GM19452 (cell line): ENCODE measurements around the gene CLIC4.

ENCODE experiments used
- ATAC-seq: cut with Tn5 transposase; IDR thresholded peaks from one replicate; pipeline ENCODE4 v1.9.1; 2021; ENCODE audit not compliant: unreplicated experiment

CLIC4 gene

DNA sequence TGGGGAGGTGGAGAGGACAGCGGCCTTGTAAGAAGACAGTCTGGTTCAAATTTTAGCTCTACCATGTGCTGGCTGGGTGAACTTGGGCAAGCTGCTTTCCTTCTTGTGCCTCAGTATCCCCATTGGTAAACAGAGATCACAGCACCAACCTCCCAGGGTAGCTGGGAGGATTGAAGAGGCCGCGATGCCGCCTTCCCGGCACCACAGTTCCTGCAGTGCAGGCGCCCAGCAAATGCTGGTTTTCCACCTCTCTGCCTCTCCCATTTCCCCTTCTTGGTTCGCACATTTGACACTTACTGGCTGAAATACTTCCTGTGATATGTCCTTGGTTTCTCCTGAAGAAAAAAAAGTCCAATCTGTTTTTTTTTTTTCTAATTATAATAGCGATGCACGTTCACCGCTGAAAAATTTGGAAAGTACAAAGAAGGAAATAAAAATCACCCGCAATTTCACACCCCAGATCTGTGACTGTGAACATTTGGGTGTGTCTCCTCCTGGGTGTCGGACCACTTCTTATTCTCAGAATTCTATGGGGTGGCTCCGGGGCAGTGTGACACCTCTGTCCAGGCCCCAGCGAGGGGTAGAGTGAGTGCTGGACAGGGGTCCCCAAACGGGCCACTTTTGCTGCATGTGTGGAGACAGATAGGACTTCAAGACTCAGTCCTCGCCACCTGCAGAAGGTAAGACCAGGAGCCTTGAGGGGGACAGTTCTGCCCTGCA is 111.7 kb downstream of the CLIC4 start:
- no peak for ATAC-seq

DNA sequence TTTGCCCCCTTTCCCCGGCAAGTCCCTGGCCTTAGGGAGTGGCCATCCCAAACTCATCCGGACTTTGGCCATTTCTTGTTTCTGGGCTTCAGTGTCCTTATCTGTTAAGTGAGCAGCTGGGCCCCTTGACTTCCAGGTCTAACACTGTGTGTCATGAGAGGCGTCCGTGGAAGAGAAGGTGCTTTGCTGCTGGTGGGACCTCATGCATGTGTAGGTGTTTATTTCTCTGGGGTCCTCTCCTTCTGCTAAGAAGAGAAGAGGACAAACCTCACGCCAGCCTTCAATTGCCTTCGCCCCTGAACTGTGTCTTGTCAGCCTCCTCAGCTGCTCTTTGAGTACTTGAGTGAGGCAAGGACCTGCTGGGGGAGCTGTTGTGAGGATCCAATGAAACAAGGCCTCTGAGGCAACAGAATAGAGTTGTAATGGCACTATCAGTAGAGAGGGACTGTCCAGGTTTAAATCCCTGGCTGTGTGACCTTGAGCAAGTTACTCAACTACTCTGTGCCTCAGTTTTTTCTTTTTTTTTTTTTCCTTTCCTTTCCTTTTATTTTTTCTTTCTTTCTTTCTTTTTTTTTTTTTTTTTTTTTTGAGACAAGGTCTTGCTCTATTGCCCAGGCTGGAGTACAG is 112.4 kb downstream of the CLIC4 start:
- ATAC-seq: no peak

DNA sequence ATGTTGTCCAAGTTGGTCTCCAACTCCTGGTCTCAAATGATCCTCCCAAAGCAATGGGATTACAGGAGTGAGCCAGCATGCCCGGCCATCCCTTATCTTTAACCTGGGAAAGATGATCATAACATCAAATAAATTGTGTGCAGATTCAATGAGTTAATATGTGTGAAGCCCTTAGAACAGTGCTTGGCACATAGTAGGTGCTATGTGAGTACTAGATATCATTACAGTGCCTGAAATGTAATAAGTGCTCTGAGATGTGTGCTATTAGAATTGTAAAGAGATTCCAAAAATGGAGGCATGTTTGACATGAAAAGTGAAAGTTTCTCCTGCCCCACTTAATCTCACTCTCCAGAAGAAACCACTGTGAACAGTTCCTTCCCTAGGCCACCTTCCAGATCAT is 113.0 kb downstream of the CLIC4 start:
- ATAC-seq: no peak

DNA sequence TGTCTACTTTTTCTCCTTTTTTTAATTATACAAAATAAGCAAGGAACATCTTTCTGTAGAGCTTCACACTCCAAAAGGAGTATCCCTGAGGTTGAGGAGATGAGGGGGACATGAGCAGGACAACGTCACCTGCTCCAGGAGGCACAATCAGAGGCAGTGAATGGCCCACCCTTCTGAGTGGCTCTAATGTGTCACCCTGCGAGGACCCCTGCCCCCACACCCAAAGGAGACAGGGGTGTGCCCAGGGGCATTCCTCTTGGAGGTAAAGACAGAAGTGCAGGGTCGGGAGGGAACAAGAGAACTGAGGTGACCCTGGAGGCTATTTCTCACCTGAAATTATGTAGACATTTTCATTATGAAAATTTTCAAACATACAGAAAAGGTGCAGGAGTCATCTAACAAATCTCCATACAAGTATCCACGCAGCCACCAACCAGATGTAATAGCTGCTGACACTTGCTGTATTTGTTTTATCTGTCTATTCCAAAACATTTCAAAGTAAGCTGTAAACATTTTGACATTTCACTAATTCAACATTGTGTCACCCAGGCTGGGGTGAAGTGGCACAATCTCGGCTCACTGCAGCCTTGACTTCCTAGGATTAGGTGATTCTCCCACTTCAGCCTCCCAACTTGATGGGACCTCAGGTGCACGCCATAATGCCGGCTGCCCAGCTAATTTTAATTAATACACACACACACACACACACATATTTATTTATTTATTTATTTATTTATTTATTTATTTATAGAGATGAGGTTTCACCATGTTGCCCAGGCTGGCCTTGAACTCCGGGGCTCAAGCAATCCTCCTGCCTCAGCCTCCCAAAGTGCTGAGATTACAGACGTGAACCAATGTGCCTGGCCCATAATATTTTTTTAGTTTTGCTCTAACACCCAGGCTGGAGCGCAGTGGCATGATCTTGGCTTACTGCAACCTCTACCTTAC is 114.1 kb downstream of the CLIC4 start:
- no peak for ATAC-seq

- no peak for ATAC-seq
Measured at GRCh38 chr1:24860841-24861240, 115.6 kb downstream of the CLIC4 start.

DNA sequence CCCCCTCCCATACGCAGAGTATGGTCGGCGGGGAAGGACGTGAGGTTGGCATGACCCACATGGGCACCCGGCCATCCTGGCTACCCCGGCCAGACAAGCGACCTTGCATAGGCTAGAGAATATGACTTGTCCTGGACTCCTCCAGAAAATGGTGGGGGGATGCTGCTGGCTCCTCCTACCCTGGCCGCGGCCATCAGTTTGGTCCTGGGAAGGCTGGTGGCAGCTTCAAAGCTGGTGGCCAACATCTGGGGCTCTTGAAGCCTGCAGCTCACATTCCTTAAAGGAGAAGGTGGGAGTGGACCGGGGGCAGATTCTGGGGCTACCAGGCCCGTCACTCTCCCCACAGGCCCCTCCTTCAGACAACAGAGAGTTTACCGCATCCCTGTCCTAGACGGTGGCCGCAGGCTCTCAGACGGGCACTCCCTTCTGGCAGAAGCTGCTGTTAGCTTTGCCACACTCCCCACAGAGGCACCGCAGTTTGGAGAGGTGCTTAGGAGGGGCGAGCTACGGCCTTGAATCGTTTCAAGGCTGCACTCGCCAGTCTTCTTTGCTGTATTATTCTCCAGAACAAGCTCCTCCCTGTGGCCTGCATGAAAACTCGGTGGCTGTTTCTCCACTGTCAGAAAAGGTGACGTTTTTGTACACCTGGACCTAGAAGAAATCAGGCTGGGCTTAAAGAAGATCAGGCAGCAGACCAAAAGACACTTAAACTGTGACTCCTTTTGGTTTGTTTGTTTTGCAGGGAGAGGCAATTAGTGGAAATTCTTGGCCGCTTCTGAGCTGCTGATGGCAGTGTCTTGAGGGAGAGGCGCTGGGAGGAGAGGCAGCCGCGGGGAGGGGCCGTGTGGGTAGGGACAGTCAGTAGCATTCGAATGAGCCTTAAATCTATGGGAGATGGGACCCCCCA is 116.8 kb downstream of the CLIC4 start:
- no peak for ATAC-seq

DNA sequence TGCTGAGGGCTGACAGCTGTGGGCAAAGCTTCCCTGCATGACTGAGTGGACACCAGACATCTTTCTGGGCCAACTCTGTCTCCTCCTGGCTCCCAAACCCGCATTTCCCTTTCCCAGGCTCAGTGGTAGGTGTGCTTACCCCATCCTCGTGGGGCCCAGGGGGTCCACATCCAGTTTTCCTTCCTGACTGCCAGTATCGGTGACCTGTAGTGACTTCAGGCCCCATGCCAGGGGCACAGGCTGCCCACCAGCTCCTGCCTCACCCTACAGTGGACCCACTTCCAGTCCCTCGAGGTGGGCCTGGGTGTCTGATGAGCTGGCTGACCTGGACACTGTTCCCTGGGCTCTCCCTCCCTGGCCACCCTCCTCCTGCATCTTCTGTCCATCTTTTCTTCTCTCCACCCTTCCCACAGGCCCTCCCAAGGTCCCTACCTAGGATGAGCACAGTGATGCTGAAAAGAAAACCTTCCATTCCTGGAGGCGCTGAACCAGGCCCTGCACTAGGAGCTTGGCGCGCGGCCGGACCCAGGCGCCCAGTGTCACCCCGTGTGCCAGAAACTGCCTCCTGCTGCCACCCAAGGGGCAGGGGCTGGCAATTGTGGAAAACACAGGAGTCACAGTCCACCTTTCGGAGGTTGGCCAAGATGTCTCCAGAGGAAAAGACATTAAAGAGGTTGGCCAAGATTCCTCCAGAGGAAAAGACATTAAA is 117.7 kb downstream of the CLIC4 start:
- ATAC-seq: no peak

DNA sequence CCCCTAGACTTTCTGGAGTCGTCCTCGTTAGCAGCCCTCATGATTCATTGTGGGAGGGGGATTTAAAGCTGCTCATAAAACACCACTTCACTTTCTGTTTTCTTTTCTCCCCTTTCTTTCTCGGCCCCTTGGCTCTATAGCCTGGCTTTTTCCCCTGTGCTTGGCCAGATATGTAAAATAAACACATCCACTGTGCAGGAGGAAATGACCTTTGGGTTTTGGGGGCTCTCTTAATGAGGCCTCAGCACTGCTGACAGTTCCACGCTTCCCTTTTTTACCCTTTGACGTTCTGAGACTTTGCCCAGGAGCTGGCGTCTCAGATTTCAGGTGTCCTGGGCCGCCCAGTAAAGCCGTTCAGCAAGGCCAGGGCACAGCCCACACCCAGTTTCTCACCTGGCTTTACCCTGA is 119.1 kb downstream of the CLIC4 start:
- ATAC-seq: no peak

DNA sequence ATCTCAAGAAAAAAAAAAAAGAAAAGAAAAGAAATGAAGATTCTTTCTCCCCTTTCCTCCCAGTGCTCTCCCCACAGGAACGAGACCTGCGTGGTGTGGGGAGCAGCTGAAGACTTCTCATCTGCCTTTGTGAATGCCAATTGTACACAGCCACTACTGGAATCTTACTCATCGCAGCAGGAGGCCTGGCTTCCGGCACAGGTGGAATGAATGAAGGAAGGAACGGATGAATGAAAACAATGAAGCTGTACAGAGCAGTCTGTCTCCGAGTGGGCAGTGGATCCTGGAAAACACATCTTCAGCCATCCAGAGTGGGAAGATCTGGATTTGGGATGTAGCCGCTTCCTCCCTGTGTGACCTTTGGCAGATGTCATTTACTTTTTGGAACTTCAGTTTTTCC is 119.9 kb downstream of the CLIC4 start:
- ATAC-seq: no peak

DNA sequence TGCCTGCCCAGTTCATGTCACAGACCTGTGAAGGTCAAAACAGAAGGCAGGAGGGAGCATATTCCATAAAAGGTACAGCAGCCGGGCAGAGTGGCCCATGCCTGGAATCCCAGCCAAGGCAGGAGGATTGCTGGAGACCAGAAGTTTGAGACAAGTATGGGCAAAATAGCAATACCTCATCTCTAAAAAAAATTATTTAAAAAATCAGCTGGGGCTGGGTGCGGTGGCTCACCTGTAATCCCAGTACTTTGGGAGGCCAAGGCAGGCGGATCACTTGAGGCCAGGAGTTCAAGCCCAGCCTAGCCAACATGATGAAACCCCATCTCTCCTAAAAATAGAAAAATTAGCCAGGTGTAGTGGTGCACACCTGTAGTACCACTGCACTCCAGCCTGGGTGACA is 120.3 kb downstream of the CLIC4 start:
- no peak for ATAC-seq

DNA sequence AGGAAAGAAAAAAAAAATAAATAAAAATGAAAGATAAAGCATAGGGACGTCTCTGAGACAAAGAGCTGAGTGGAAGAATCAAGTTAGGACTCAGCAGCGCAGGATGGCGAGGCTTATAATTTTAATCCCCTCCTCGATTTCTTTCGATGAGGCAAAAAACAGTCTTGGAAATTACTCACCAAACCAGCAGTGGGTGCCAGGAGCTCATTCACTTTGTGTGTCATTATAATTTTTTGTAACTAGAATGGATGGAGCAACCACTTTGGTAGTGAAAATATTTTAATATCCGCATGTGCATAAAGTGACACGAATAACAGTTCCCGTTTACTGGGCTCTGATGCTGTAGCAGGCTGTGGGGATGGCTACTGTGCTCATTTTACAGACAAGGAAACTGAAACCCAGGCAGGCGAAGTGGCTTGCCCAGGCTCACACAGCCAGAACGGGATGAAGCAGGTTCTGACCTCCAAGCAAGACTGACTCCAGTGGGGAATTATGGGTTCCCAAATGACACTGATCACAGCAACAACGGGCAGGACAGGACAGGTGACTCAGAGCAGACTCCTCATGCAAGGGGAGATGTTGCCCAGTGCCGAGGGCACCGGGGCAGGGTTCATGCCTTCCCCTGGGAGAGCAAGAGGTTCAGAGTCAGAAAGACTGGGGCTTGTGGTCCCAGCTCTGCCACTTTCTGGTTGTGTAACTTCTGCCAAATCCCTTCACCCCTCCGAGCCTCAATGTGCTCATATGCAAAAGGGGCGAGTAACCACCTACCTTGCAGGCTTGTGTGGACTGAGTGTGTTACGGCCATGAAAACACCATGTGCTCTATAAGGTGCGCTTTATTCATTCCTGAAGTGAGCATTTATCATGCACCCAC is 121.2 kb downstream of the CLIC4 start:
- no peak for ATAC-seq

- no peak for ATAC-seq
Measured at GRCh38 chr1:24867084-24867870, 122.0 kb downstream of the CLIC4 start.

DNA sequence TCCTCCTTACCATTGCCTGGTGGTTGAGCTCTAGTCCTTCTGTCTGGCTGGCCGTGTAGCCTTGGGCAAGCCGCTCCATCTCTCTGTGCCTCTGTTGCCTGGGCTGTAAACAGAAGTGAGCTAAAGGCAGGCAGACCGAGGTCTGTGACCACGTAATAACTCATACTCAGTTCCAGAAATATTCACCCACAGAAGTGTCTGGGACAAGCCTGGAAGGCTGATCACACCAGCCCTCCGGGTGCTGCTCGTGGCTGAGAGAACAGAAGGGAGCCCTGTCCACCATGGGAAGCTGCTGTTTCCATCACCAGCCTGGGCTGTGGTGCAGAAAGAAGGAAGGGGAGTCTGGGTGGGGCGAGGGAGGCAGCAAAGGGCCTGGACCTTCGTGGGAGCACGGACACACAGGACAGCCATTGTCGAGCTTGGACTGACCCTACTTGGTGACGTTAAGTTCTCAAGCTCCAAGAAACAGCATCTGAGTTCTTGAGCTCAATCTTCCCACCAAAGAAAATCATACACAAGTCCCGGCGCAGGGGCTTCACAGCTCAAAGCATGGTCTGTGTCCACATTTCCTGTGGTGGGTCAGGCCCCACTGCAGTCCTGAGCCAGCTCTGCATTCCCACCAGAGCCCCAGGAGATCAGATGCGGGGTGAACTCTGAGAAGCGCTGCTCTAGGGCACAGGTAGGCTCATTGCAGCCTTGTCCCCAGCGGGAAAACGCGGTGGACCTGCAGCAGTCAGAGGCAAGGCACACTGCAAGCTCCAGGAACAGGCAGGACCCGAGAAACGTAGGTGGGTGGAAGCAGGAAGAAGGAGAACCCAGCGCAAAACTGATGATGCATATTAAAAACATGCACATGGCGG is 123.0 kb downstream of the CLIC4 start:
- ATAC-seq: no peak

GRCh38 chr1:24870551-24871195 is 125.4 kb downstream of the CLIC4 start:
- ATAC-seq: no peak

GRCh38 chr1:24871306-24871901 is 126.2 kb downstream of the CLIC4 start:
- no peak for ATAC-seq

- no peak for ATAC-seq
Measured at GRCh38 chr1:24872061-24872850, 127.0 kb downstream of the CLIC4 start.
